Heart right ventricle (tissue), 16 donors: Measurements from ENCODE around the gene UBE2G2. TPM values are rescaled to one million over a fixed set of nuclear protein-coding genes. Genes with fewer than 3 reads are reported as not detected.

Experiments
- ATAC-seq, 8 donors: fragments of 200-7000 bp; cut with Tn5 transposase; one replicate each; pipeline ENCODE4 v1.9.1; 2020; ENCODE audit warnings: mild to moderate bottlenecking in 8 of 8, moderate library complexity in 8 of 8, moderate number of reproducible peaks in 1 of 8
- DNase-seq, 2 donors: peaks; one replicate each; pipeline ENCODE4 v3.0.0-alpha.2; 2020
- H3K27ac ChIP-seq, 10 donors: fragments of 200-600 bp; sonication (generic) in 2 of 10; one replicate each; pipeline versions ENCODE4 v1.5.0 to v1.8.0; 2020 to 2022; ENCODE audit warnings: mild to moderate bottlenecking in 3 of 10
- H3K27me3 ChIP-seq, 7 donors: fragments of 200-600 bp; one replicate each; pipeline ENCODE4 v1.8.0; 2021 to 2022; ENCODE audit warnings: mild to moderate bottlenecking in 2 of 7
- H3K36me3 ChIP-seq, 9 donors: fragments of 200-600 bp; sonication (generic) in 1 of 9; one replicate each; pipeline versions ENCODE4 v1.5.0 to v1.8.0; 2020 to 2022; ENCODE audit warnings: mild to moderate bottlenecking in 2 of 9
- H3K4me1 ChIP-seq, 9 donors: fragments of 200-600 bp; sonication (generic) in 1 of 9; one replicate each; pipeline versions ENCODE4 v1.5.0 to v1.8.0; 2020 to 2022; ENCODE audit warnings: mild to moderate bottlenecking in 4 of 9
- H3K4me3 ChIP-seq, 10 donors: fragments of 200-600 bp; sonication (generic) in 2 of 10; one replicate each; pipeline versions ENCODE4 v1.5.0 to v1.8.0; 2020 to 2022; ENCODE audit warnings: mild to moderate bottlenecking in 7 of 10, moderate library complexity in 2 of 10
- H3K9me3 ChIP-seq, 11 donors: fragments of 200-600 bp in 10 of 11; sonication (generic) in 2 of 11; one replicate each; pipeline versions ENCODE4 v1.5.0 to v1.8.0; 2013 to 2022; ENCODE audit warnings: mild to moderate bottlenecking in 2 of 11, control low read depth in 1 of 11, moderate library complexity in 1 of 11
- CTCF ChIP-seq, 9 donors: fragments of 200-600 bp; sonication (generic) in 2 of 9; IDR thresholded peaks; one replicate each; pipeline versions ENCODE4 v1.5.0 to v1.8.0; 2021 to 2022; ENCODE audit warnings: antibody characterized with exemption in 9 of 9, mild to moderate bottlenecking in 5 of 9, moderate library complexity in 1 of 9
- WGBS, 2 donors: extraction: QIAGEN DNeasy Blood & Tissue Kit; methylation state at CpG; one replicate each; pipeline ENCODE4 v1.1.7; 2013; ENCODE audit warnings: inconsistent platforms in 1 of 2; 5-methylcytosine and 5-hydroxymethylcytosine counted together
- intact Hi-C, 10 donors: fragments of 100-400 bp; cut with DNase I; formaldehyde crosslinking; loops; one replicate each; pipeline versions ENCODE4 v1.11.1 to v1.14.2; 2022
- polyA plus RNA-seq, 2 donors: library from polyadenylated mRNA; stranded (reverse); fragments of 200-250 nt; gene quantifications; one replicate each; pipeline ENCODE4 v1.2.3, GENCODE V29; 2013
- total RNA-seq, 10 donors: library from RNA; stranded (reverse); fragmentation: NEBNext Ultra II Directional in 3 of 10; extraction: Animal tissue kit (Norgen Biotek cat#: 25700) in 3 of 10; gene quantifications; one replicate each; pipeline versions ENCODE4 v1.2.1 to v1.2.4, GENCODE V29; 2021 to 2023
- donor health status: Arrhythmogenic right ventricular cardiomyopathy.
- donor health status: ischemic (EF 13 %, LVEDD 7.1; RV severe dilation, severe dysfunction).
- donor health status: healthy with polysubstance abuse.
- donor health status: DM: no; HTN: yes; CAD: no.
- donor health status: DM: no; HTN: no; CAD: no.
- donor health status: ischemic (EF 25% LVEDD 6.9; RV normal size, moderate dysfunction).
- donor health status: ischemic (EF 25% LVEDD 5.7; RV mildly dilated, moderate dysfunction).
- donor health status: healthy.
- donor health status: DM: yes; HTN: yes; CAD: no.
- donor health status: Ischemic cardiomyopathy.
- donor health status: ischemic (EF 35%, LVEDD 5.7; RV mildly dilated, moderate dysfunction).
- donor health status: nonischemic (EF 11% LVEDD 7.7; RV severe dilation, severe dysfunction).
- donor health status: DM: yes; HTN: yes; CAD: no.
- donor health status: PGD.
- donor health status: ischemic (EF 29% LVEDD 5.4; RV normal size, mild dysfunction).
- donor health status: nonischemic (EF 23%, LVEDD 6.1; RV moderate dilation, normal function).

The UBE2G2 gene
- total and polyA plus RNA-seq, 12 donors = 39.6 to 89.5 (median 63.2) TPM

- intact Hi-C loops = no loop called here
- Histone ChIP-seq H3K4me1 (peaks cover 0 to 10% (median 5%) of the 10 kb centered on the region in 9 donors), H3K27me3 (no peaks in the 10 kb centered on the region), H3K4me3 (no peak overlapping the region), H3K9me3 (no peaks in the 10 kb centered on the region), H3K27ac (no peak overlapping the region), H3K36me3 (no peaks in the 10 kb centered on the region)
- TF ChIP-seq CTCF (IDR thresholded peaks at IDR 0.05) = no peak
- ATAC-seq (peak in 1 of 8 donors; percentile 25), DNase-seq (no peak)
- 86 to 91% methylated on average over 29 to 30 of the region's 30 CpGs for WGBS, 2 donors
These were observed 36.6 kb upstream of the UBE2G2 start for GRCh38 chr21:44838039-44838895.

- 84 to 93% methylated on average over 13 of the region's 13 CpGs for WGBS, 2 donors
- TF ChIP-seq CTCF (IDR thresholded peaks at IDR 0.05) = no peak
- no peak overlapping the region for H3K27ac ChIP-seq
- intact Hi-C loops = no loop called here
- ATAC-seq (peak in 1 of 8 donors; percentile 36), DNase-seq (no peak)
- no peak overlapping the region for H3K4me3 ChIP-seq
- H3K27me3 ChIP-seq = no peaks in the 10 kb centered on the region
- no peaks in the 10 kb centered on the region for H3K36me3 ChIP-seq
- peaks cover 0 to 10% (median 5%) of the 10 kb centered on the region in 9 donors for H3K4me1 ChIP-seq
- H3K9me3 ChIP-seq = no peaks in the 10 kb centered on the region
These were observed 35.9 kb upstream of the UBE2G2 start for GRCh38 chr21:44837537-44837936.

GRCh38 chr21:44836666-44837471 lies 35.2 kb upstream of the UBE2G2 start:
- no peak for TF ChIP-seq CTCF (IDR thresholded peaks at IDR 0.05)
- 64 to 67% methylated on average over 37 of the region's 37 CpGs for WGBS, 2 donors
- intact Hi-C loops = no loop called here
- H3K27me3 ChIP-seq = no peaks in the 10 kb centered on the region
- H3K27ac ChIP-seq = no peak overlapping the region
- H3K4me1 ChIP-seq = peaks cover 0 to 10% (median 5%) of the 10 kb centered on the region in 9 donors
- ATAC-seq = peak in 6 of 8 donors; percentile 24 to 83 (median 64)
- no peak overlapping the region for H3K4me3 ChIP-seq
- no peaks in the 10 kb centered on the region for H3K9me3 ChIP-seq
- peak in 1 of 2 donors; percentile 41 for DNase-seq
- no peaks in the 10 kb centered on the region for H3K36me3 ChIP-seq

GRCh38 chr21:44836349-44836665 lies 34.7 kb upstream of the UBE2G2 start:
- DNase-seq (no peak), ATAC-seq (no peak)
- Histone ChIP-seq H3K36me3 (no peaks in the 10 kb centered on the region), H3K27ac (no peak overlapping the region), H3K4me1 (peaks cover 0 to 10% (median 5%) of the 10 kb centered on the region in 9 donors), H3K9me3 (no peaks in the 10 kb centered on the region), H3K27me3 (no peaks in the 10 kb centered on the region), H3K4me3 (no peak overlapping the region)
- WGBS, 2 donors = 36 to 38% methylated on average over 3 of the region's 3 CpGs
- intact Hi-C loops = no loop called here
- TF ChIP-seq CTCF (IDR thresholded peaks at IDR 0.05) = no peak
